Parathyroid adenoma (tissue), 2 donors: ENCODE measurements around the gene PGM2L1.

ENCODE experiments used
- H2AFZ ChIP-seq: fragments of 300-600 bp; sonication (generic); one replicate; pipeline ENCODE4 v1.7.0; 2017; ENCODE audit warnings: antibody characterized with exemption, mild to moderate bottlenecking
- H3K27ac ChIP-seq: fragments of 300-600 bp; sonication (generic); one replicate; pipeline ENCODE4 v1.7.0; 2017
- H3K27me3 ChIP-seq: fragments of 300-600 bp; sonication (generic); one replicate; pipeline ENCODE4 v1.7.0; 2017; ENCODE audit warnings: low read length; ENCODE audit not compliant: control insufficient read depth, insufficient read depth
- H3K36me3 ChIP-seq: fragments of 300-600 bp; sonication (generic); one replicate; pipeline ENCODE4 v1.7.0; 2017; ENCODE audit warnings: low read length; ENCODE audit not compliant: control insufficient read depth, insufficient read depth
- H3K4me1 ChIP-seq: fragments of 300-600 bp; sonication (generic); one replicate; pipeline ENCODE4 v1.7.0; 2017; ENCODE audit warnings: control low read depth
- H3K4me2 ChIP-seq: fragments of 300-600 bp; sonication (generic); one replicate; pipeline ENCODE4 v1.7.0; 2017; ENCODE audit warnings: low read length
- H3K4me3 ChIP-seq: fragments of 300-600 bp; sonication (generic); one replicate; pipeline ENCODE4 v1.7.0; 2017; ENCODE audit warnings: low read depth, low read length
- H3K79me2 ChIP-seq: fragments of 300-600 bp; sonication (generic); one replicate; pipeline ENCODE4 v1.7.0; 2017; ENCODE audit warnings: control low read depth
- H3K9ac ChIP-seq: fragments of 300-600 bp; sonication (generic); one replicate; pipeline ENCODE4 v1.7.0; 2017; ENCODE audit warnings: mild to moderate bottlenecking
- H3K9me3 ChIP-seq: fragments of 300-600 bp; sonication (generic); one replicate; pipeline ENCODE4 v1.7.0; 2017; ENCODE audit warnings: low read length; ENCODE audit not compliant: control insufficient read depth
- CTCF ChIP-seq: fragments of 300-600 bp; sonication (generic); IDR thresholded peaks from one replicate; pipeline ENCODE4 v1.7.0; 2017; ENCODE audit warnings: antibody characterized with exemption, mild to moderate bottlenecking
- donor health status: primary hyperparathyroidism.

Gene PGM2L1

GRCh38 chr11:74282421-74282820 lies 115.8 kb downstream of the PGM2L1 start:
- Histone ChIP-seq H2AFZ (no peak overlapping the region), H3K9ac (no peak overlapping the region), H3K9me3 (no peaks in the 10 kb centered on the region), H3K4me1 (no peaks in the 10 kb centered on the region), H3K4me3 (no peak overlapping the region), H3K27me3 (no peaks in the 10 kb centered on the region), H3K27ac (no peak overlapping the region), H3K36me3 (no peaks in the 10 kb centered on the region), H3K4me2 (no peak overlapping the region), H3K79me2 (no peaks in the 10 kb centered on the region)
- TF ChIP-seq CTCF: no peak

GRCh38 chr11:74280494-74280893 lies 117.7 kb downstream of the PGM2L1 start:
- Histone ChIP-seq H3K27ac (no peak overlapping the region), H3K27me3 (no peaks in the 10 kb centered on the region), H3K9me3 (no peaks in the 10 kb centered on the region), H3K9ac (no peak overlapping the region), H3K36me3 (no peaks in the 10 kb centered on the region), H3K4me2 (no peak overlapping the region), H3K4me3 (no peak overlapping the region), H3K79me2 (no peaks in the 10 kb centered on the region), H3K4me1 (no peaks in the 10 kb centered on the region), H2AFZ (no peak overlapping the region)
- TF ChIP-seq CTCF: no peak
